ENCODE data around the gene MFGE8. TPM values are rescaled to one million over a fixed set of nuclear protein-coding genes. Genes with fewer than 3 reads are reported as not detected.
"Not testable (repeated sequence)": the region's sequence is repeated elsewhere in the genome, so short reads cannot be mapped to it uniquely, and the experiment has no call there.

MFGE8 gene
- total and polyA plus RNA-seq, 12 donors, result 359 to 690 (median 511) TPM

DNA sequence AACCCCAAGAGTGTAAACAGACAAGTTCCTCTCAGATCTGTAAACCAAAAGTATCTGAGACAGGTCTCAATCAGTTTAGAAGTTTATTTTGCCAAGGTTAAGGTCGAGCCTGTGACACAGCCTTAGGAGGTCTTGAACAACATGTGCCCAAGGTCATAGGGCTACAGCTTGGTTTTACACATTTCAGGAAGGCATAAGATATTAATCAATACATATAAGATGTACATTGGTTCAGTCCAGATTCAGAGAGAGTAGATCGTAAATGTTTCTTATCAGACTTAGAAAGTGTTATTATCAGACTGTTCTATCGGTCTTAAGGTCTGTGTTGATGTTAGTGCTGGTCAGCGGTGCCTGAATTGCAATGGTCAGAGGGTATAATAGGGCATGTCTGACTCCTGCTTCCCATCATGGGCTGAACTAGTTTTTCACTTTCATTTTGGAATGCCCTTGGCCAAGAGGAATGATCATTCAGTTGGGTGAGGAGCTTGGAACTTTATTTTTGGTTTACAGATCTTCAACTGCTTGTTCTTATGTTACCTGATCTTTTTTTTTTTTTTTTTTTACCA lies 27.0 kb upstream of the MFGE8 start:
- Histone ChIP-seq H3K4me1 (peaks cover 0 to 11% (median 0%) of the 10 kb centered on the region in 9 donors), H3K27ac (no peak overlapping the region), H3K4me3 (no peak overlapping the region), H3K36me3 (no peaks in the 10 kb centered on the region), H3K27me3 (no peaks in the 10 kb centered on the region), H3K9me3 (no peaks in the 10 kb centered on the region)
- intact Hi-C loops (cut with DNase I), result no loop called here
- TF ChIP-seq, protein P1, sequence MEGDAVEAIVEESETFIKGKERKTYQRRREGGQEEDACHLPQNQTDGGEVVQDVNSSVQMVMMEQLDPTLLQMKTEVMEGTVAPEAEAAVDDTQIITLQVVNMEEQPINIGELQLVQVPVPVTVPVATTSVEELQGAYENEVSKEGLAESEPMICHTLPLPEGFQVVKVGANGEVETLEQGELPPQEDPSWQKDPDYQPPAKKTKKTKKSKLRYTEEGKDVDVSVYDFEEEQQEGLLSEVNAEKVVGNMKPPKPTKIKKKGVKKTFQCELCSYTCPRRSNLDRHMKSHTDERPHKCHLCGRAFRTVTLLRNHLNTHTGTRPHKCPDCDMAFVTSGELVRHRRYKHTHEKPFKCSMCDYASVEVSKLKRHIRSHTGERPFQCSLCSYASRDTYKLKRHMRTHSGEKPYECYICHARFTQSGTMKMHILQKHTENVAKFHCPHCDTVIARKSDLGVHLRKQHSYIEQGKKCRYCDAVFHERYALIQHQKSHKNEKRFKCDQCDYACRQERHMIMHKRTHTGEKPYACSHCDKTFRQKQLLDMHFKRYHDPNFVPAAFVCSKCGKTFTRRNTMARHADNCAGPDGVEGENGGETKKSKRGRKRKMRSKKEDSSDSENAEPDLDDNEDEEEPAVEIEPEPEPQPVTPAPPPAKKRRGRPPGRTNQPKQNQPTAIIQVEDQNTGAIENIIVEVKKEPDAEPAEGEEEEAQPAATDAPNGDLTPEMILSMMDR (IDR thresholded peaks at IDR 0.05), result no peak
- DNase-seq (no peak), ATAC-seq (no peak)
- WGBS, 2 donors, result 77 to 91% methylated on average over 4 of the region's 4 CpGs

DNA sequence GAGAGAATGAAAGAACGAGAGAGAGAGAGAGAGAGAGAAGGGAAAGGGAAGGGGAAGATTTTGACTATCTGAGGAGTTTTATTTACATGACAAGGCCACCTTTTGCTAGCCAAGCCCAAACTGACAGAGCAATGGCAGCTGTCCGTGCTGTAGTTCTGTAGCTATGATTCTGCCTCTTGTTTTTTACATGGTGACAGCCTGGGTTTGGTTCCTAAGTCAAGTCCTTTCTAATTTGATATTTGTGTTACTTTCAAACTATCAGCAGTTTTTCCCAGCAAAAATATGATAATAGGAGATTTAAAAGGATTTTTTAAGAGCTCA lies 26.3 kb upstream of the MFGE8 start:
- intact Hi-C loops (cut with DNase I), result no loop called here
- DNase-seq (no peak), ATAC-seq (no peak)
- Histone ChIP-seq H3K27ac (no peak overlapping the region), H3K36me3 (no peaks in the 10 kb centered on the region), H3K4me3 (no peak overlapping the region), H3K4me1 (peaks cover 0 to 11% (median 0%) of the 10 kb centered on the region in 9 donors), H3K27me3 (no peaks in the 10 kb centered on the region), H3K9me3 (peaks cover 0 to 4% (median 0%) of the 10 kb centered on the region in 11 donors)
- TF ChIP-seq, protein P1 (IDR thresholded peaks at IDR 0.05), result no peak
- 85 to 90% methylated on average over 2 of the region's 2 CpGs for WGBS, 2 donors

DNA sequence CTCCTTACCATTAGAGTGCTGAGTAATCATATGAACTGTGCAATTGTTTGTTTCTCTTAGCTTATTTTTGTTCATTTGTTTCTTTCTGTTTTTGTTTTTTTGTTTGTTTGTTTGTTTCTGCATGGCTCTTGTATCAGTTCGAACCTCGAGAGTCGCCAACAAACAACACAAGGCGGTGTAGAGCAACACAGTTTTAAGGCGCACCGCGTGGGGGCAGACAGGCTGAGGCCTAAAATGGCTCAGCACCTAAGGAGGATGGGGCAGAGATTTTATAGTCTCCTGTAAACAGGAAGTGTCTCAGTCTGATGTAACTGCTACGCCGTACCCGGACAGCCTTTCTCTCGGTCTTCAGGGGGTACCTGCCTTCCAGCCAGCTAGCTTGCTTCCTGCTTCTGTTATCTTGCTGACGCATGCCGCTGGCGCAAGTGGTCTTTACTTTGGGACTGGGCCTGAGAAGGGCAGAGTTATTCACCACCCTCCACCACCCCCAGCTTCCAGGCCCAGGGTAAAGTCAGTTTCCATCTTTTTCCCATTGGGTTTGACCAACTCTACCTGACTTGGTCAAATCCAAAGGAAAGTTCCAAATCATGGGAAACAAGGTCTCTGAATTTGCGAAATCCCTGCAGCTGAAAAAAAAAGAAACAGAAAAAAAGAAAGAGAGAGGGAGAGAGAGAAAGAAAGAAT lies 25.8 kb upstream of the MFGE8 start:
- H3K4me1 ChIP-seq, result peaks cover 0 to 13% (median under 1%) of the 10 kb centered on the region in 9 donors
- DNase-seq (no peak), ATAC-seq (no peak)
- H3K36me3 ChIP-seq, result no peaks in the 10 kb centered on the region
- H3K9me3 ChIP-seq, result peaks cover 0 to 9% (median 0%) of the 10 kb centered on the region in 11 donors
- H3K27ac ChIP-seq, result no peak overlapping the region
- 82 to 83% methylated on average over 15 of the region's 15 CpGs for WGBS, 2 donors
- TF ChIP-seq, protein P1 (IDR thresholded peaks at IDR 0.05), result no peak
- intact Hi-C loops (cut with DNase I), result no loop called here
- no peaks in the 10 kb centered on the region for H3K27me3 ChIP-seq
- H3K4me3 ChIP-seq, result no peak overlapping the region

DNA sequence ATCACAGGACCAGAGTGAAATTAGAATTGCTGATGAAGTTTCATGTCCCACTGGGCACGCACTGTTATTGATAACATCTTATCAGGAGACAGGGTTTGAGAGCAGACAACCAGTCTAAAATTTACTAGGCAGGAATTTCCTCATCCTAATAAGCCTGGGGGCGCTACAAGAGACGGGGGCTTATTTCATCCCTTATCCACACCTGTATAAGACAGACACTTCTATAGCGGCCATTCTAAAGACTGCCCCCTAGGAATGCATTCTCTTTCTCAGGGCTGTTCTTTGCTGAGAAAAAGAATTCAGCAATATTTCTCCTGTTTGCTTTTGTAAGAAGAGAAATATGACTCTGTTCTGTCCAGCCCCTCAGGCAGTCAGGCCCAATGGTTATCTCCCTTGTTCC lies 21.3 kb upstream of the MFGE8 start:
- Histone ChIP-seq H3K9me3 (peaks cover 0 to 10% (median 0%) of the 10 kb centered on the region in 11 donors), H3K4me1 (peaks cover 5 to 28% (median 24%) of the 10 kb centered on the region in 9 donors), H3K27ac (peak overlapping the region in 1 of 10 donors; percentile 80)
- DNase-seq; H3K36me3 ChIP-seq; ATAC-seq; H3K27me3 ChIP-seq; intact Hi-C loops (cut with DNase I); H3K4me3 ChIP-seq: not testable (repeated sequence)
- WGBS, 2 donors, result 73 to 87% methylated on average over 4 of the region's 4 CpGs

DNA sequence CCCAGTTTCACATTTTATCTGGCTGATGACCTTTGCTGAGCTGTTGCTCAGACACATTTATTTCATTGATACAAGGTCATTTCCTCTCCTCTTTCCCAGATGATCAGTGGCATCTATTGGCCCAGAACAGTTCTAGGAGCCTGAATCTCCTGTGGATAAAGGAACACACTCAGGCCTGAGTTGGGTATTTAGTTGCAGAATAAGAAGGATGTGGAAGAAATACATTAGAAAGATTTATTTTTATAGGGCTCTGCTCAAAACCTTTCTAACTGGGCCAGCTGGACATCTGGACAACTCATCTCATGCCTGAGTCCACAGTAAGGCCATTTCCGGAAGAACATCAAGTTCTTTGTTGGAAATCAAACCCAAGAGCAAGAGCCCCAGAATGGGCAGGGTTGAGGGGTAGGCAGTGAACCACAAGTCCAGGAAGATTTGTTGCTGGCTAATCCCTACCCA lies 19.7 kb upstream of the MFGE8 start:
- Histone ChIP-seq H3K4me1 (peaks cover 5 to 28% (median 24%) of the 10 kb centered on the region in 9 donors), H3K4me3 (no peak overlapping the region), H3K36me3 (no peaks in the 10 kb centered on the region), H3K27me3 (no peaks in the 10 kb centered on the region), H3K27ac (peak overlapping the region; percentile 36 to 88 (median 75)), H3K9me3 (peaks cover 0 to 17% (median 0%) of the 10 kb centered on the region in 11 donors)
- DNase-seq (peak in 1 of 2 donors; percentile 26), ATAC-seq (peak; percentile 23 to 85 (median 75))
- intact Hi-C loops (cut with DNase I), result loop anchor here in 1 of 10 donors (2.0 kb wide), 1 partner anchor 50 kb away; no protein-coding TSS in a partner anchor
- TF ChIP-seq, protein P1 (IDR thresholded peaks at IDR 0.05), result no peak
- WGBS, 2 donors, result 39 to 62% methylated on average over 1 of the region's 1 CpG

Data from heart right ventricle (tissue), 16 donors.